ENCODE results near the gene CHIA. TPM values are rescaled to one million over a fixed set of nuclear protein-coding genes. Genes with fewer than 3 reads are reported as not detected.

The CHIA gene
- total and polyA plus RNA-seq, 2 of the 8 experiments (the other 6 are each of a cell fraction or from before 2014, with no cell fraction given) = not detected

- Histone ChIP-seq H3K56ac (replicated peaks; ENCODE audit: insufficient read length, low read depth, low read length) (no peak overlapping the region), H4K91ac (replicated peaks; ENCODE audit: insufficient read length, low read length) (no peak overlapping the region), H3K4me2 (ENCODE audit: insufficient read depth in 1 of 2, low read depth in 2 of 2, low read length in 2 of 2) (no peak overlapping the region), H3K23me2 (ENCODE audit: low read depth, low read length) (0 out of 2 replicates have a peak, but pooled peaks cover 1% of the 10 kb centered on the region), H3K79me2 (ENCODE audit: control insufficient read depth in 1 of 2, insufficient read depth in 2 of 2, low read length in 2 of 2) (no peaks in the 10 kb centered on the region), H3K79me1 (ENCODE audit: low read depth, low read length) (no peaks in the 10 kb centered on the region), H2BK15ac (ENCODE audit: low read length) (no peak overlapping the region), H3K9ac (replicated peaks in 1 of 4; ENCODE audit: extremely low read depth in 1 of 4, low read depth in 3 of 4, low read length in 3 of 4) (no peak overlapping the region), H3K27me3 (replicated peaks in 1 of 4; ENCODE audit: control insufficient read depth in 3 of 4, extremely low read depth in 1 of 4, insufficient read depth in 3 of 4, low read length in 3 of 4) (no peaks in the 10 kb centered on the region), H3K9me3 (ENCODE audit: insufficient read depth in 2 of 2, low read depth in 1 of 2, low read length in 1 of 2) (no peaks in the 10 kb centered on the region), H2BK20ac (ENCODE audit: low read length) (no peak overlapping the region), H3K14ac (ENCODE audit: insufficient read length) (no peak overlapping the region), H2BK120ac (replicated peaks; ENCODE audit: low read depth, low read length) (no peak overlapping the region), H2AFZ (ENCODE audit: low read length) (no peak overlapping the region), H3K4ac (replicated peaks; ENCODE audit: insufficient read length, low read depth, low read length) (no peak overlapping the region), H3K4me1 (replicated peaks in 1 of 4; ENCODE audit: control insufficient read depth in 3 of 4, insufficient read depth in 4 of 4, low read length in 3 of 4) (no peaks in the 10 kb centered on the region), H3K4me3 (ENCODE audit: extremely low read depth in 1 of 4, insufficient read depth in 2 of 4, low read depth in 3 of 4, low read length in 4 of 4) (no peak overlapping the region), H4K8ac (ENCODE audit: extremely low read depth, insufficient read depth, low read length) (no peak overlapping the region), H4K5ac (ENCODE audit: insufficient read length, low read depth, low read length) (no peak overlapping the region), H3K27ac (ENCODE audit: low read depth, low read length) (no peak overlapping the region), H2BK5ac (ENCODE audit: low read depth, low read length) (no peak overlapping the region), H2AK5ac (ENCODE audit: low read depth, low read length) (no peak overlapping the region), H3K36me3 (ENCODE audit: control insufficient read depth in 2 of 4, insufficient read depth in 4 of 4, low read length in 3 of 4) (no peaks in the 10 kb centered on the region), H2BK12ac (ENCODE audit: low read depth, low read length) (no peak overlapping the region), H4K20me1 (replicated peaks in 1 of 2; ENCODE audit: control insufficient read depth in 1 of 2, insufficient read depth in 2 of 2, low read length in 2 of 2) (peaks cover 0 to 3% of the 10 kb centered on the region in 2 experiments), H3K23ac (ENCODE audit: insufficient read length) (no peak overlapping the region), H3K18ac (ENCODE audit: extremely low read depth, low read length) (no peak overlapping the region)
- no peak for DNase-seq (ENCODE audit: low read depth in 1 of 2, low spot score in 2 of 2)
- no peak for FAIRE-seq
- WGBS, 2 experiments (ENCODE audit: extremely low coverage in 1 of 2, insufficient coverage in 1 of 2, insufficient read length in 1 of 2, insufficient replicate concordance in 2 of 2, low coverage in 1 of 2, low lambda C conversion rate in 2 of 2, missing lambda C conversion rate in 1 of 2) = 95% methylated on average over 8 of the region's 8 CpGs; no CpG with 5 or more reads in 1 of the 2 experiments
- ChIA-PET POLR2A (ENCODE audit: partially characterized antibody) (interaction anchor here (0.6 kb wide), 1 partner anchor 39 kb away, joined by 3 read pairs; no protein-coding TSS in a partner anchor), CTCF (ENCODE audit: partially characterized antibody) (interaction anchor here (0.9 to 2.4 kb wide), 6 partner anchors 12 to 189 kb away, joined by 3 to 11 read pairs (median 3); no protein-coding TSS in a partner anchor)
- no peak for TF ChIP-seq CEBPB (IDR thresholded peaks at IDR 0.05; ENCODE audit: low read depth, low read length)
- TF ChIP-seq CHD2 (IDR thresholded peaks at IDR 0.05; ENCODE audit: low read length) = no peak
- no peak for TF ChIP-seq RFX5 (IDR thresholded peaks at IDR 0.05; ENCODE audit: borderline replicate concordance, low read depth, low read length)
- no peak for TF ChIP-seq NANOG (IDR thresholded peaks at IDR 0.05; ENCODE audit: insufficient read depth, low read depth, low read length, poor library complexity, severe bottlenecking)
Measured at GRCh38 chr1:111251570-111251969, 39.1 kb upstream of the CHIA start.
